ENCODE measurements around the gene SETDB1.

SETDB1 gene

DNA sequence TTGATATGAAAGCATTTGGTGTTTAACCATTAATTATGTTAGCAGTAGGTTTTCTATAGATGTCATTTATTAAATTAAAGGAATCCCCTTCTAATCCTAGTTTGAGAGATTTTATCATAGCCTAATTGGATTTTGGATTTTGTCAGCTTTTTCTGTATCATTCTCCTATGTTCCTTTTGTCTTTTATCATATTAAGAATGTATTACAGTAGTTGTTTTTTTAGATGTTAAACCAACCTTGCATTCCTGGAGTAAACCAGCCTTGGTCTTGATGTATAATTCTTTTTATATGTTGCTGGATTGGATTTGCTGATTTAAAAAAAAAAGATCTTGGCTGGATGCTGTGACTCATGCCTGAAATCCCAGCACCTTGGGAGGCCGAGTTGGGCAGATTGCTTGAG lies 5.6 kb downstream of the SETDB1 start:
- DNase-seq (ENCODE audit: low spot score): no peak

GRCh38 chr1:150944856-150945255 lies 18.7 kb downstream of the SETDB1 start:
- no peak for DNase-seq (ENCODE audit: low spot score)

DNA sequence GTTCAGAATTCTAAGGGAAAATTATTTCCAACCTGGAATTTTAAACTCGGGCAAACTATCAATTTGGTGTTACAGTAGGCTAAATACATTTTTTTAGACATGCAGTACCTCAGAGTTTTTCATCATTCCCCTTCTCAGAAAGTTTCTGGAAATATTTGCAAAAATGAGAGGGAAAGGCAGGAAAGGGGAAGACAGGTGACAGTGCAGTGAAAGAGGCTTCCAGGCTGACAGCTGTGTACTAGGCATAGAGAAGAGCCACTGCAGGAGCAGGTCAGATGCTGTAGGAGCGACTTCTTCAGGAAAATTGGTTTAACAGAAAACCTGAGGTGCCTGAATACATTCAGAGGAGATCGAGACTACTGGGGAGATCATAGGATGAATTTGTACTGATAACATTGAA lies 28.5 kb downstream of the SETDB1 start:
- DNase-seq (ENCODE audit: low spot score): no peak

GRCh38 chr1:150955280-150955679 lies 29.1 kb downstream of the SETDB1 start:
- no peak for DNase-seq (ENCODE audit: low spot score)

GRCh38 chr1:150957666-150958065 lies 31.5 kb downstream of the SETDB1 start:
- DNase-seq (ENCODE audit: low spot score): no peak

- no peak for DNase-seq (ENCODE audit: low spot score)
Observed at GRCh38 chr1:150960646-150961045, 34.5 kb downstream of the SETDB1 start.

DNA sequence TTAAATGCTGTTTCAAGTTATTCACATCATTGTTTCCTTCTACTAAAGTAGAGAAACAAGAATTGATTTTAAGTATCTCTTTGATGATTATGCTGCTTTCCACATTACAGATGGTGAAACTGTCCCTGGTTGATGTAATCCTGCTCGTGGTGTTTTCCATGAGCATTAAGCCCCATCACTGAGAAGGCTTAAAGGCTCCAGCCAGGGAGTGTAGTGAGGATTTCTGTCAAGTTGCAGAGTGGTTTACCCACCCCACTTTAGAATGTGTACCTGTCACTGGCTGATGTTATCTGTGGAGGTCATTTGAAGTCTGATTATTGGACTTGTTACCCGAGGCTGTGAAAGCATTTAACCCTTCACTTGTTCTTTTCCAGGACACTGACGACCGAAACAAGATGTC lies 35.6 kb downstream of the SETDB1 start:
- DNase-seq (ENCODE audit: low spot score): no peak

DNA sequence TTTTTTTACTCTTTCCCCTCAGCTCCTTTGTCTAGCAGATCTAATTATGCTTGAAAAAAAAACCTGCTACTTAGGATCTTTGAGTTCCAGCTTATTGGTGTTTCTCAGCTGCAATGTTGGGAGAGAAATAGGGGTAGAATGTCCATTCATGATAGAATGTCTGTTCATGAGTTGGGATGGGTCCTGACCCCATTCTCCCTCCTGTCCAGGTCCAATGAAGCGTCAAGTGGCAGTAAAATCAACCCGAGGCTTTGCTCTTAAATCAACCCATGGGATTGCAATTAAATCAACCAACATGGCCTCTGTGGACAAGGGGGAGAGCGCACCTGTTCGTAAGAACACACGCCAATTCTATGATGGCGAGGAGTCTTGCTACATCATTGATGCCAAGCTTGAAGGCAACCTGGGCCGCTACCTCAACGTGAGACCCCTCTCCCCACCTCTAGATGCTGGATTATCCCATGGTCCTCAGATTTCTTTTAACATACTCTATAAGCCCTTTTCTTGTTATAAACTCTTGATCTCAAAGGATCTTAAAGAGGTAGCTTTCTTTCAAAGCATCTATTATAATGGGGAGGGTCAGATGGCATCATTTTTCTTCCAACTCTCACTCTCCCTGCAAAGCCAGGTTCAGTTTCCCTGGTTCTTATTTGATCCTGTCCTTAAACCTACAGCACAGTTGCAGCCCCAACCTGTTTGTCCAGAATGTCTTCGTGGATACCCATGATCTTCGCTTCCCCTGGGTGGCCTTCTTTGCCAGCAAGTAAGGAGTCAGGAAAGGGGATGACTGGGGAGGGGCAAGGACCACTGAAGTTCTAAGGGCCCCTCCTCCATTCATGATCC lies 37.4 kb downstream of the SETDB1 start:
- no peak for DNase-seq (ENCODE audit: low spot score)

DNA sequence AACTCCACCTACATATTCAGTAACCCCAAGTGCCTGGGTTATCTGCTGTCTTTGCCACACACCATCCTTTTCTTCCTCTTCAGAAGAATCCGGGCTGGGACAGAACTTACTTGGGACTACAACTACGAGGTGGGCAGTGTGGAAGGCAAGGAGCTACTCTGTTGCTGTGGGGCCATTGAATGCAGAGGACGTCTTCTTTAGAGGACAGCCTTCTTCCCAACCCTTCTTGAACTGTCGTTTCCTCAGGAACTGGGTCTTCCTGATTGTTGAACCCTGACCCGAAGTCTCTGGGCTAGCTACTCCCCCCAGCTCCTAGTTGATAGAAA lies 38.0 kb downstream of the SETDB1 start:
- DNase-seq (ENCODE audit: low spot score): no peak

DNA sequence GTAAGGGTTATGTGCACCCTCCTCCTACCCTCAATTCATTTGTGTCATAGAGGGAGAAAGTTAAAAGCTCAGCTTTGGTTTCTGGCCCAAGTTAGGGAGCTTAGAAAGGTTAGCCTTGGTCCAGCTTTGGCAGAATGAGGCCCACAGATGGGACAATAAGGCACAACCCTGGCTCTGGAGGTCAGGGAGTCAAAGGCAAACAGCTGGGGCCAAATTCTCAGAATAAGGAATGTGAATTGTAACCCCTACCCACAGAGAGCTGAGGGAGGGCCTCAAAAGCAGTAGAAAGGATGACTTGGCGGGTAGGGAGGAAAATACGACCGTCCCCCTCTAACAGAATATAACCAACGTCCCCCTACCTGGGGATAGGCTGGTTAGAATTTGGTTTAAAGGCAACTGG lies 39.4 kb downstream of the SETDB1 start:
- DNase-seq (ENCODE audit: low spot score): no peak

GRCh38 chr1:150966011-150966410 lies 39.8 kb downstream of the SETDB1 start:
- no peak for DNase-seq (ENCODE audit: low spot score)

DNA sequence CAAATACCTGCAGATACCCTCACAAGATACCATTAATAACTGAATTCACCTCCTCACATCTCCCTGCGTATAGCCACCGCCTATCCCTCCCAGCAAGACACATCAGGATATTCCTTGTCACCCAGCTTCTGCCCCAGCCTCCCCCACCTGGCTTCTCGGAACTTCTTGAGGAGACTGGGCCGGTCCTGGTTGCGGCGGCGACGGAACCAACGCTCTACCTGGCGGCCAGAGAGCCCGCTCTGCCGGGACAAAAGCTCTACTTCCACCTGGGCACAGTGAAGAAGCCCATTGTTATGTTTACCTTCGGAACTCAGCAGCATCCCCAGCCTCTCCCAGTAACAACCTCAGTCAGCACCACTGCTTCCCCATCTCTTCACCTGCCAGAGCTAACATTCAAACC lies 41.8 kb downstream of the SETDB1 start:
- no peak for DNase-seq (ENCODE audit: low spot score)

DNA sequence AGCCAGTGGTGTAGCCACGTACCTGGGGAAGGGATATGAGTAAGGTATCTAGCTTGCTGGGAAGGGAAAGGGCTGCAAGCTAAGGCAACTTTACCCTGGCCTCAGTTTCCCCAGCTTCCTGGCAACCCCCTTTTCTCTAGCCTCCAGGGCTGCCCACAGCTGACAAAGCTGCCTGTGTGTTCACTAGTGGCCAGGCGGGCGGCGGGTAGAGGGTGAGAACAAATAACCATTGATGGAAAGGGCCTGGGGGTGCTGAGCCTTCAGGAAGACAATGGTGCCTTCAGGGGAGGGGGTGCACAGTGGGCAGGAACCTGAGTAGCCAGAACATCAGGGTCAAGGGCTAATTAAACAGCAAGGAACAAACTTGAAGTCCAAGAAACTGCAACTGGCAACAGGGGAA lies 42.3 kb downstream of the SETDB1 start:
- DNase-seq (ENCODE audit: low spot score): no peak

- no peak for DNase-seq (ENCODE audit: low spot score)
Observed at GRCh38 chr1:150969626-150970025, 43.5 kb downstream of the SETDB1 start.

GRCh38 chr1:150970808-150971582 lies 44.8 kb downstream of the SETDB1 start:
- peak; percentile 74 for DNase-seq (ENCODE audit: low spot score)

GRCh38 chr1:150971583-150972416 lies 45.6 kb downstream of the SETDB1 start:
- peak; percentile 34 for DNase-seq (ENCODE audit: low spot score)

GRCh38 chr1:150972417-150972940 lies 46.3 kb downstream of the SETDB1 start:
- no peak for DNase-seq (ENCODE audit: low spot score)

- peak; percentile 51 for DNase-seq (ENCODE audit: low spot score)
Observed at GRCh38 chr1:150973258-150973835, 47.2 kb downstream of the SETDB1 start.

- DNase-seq (ENCODE audit: low spot score): peak; percentile 56
Observed at GRCh38 chr1:150973836-150974579, 47.8 kb downstream of the SETDB1 start.

DNA sequence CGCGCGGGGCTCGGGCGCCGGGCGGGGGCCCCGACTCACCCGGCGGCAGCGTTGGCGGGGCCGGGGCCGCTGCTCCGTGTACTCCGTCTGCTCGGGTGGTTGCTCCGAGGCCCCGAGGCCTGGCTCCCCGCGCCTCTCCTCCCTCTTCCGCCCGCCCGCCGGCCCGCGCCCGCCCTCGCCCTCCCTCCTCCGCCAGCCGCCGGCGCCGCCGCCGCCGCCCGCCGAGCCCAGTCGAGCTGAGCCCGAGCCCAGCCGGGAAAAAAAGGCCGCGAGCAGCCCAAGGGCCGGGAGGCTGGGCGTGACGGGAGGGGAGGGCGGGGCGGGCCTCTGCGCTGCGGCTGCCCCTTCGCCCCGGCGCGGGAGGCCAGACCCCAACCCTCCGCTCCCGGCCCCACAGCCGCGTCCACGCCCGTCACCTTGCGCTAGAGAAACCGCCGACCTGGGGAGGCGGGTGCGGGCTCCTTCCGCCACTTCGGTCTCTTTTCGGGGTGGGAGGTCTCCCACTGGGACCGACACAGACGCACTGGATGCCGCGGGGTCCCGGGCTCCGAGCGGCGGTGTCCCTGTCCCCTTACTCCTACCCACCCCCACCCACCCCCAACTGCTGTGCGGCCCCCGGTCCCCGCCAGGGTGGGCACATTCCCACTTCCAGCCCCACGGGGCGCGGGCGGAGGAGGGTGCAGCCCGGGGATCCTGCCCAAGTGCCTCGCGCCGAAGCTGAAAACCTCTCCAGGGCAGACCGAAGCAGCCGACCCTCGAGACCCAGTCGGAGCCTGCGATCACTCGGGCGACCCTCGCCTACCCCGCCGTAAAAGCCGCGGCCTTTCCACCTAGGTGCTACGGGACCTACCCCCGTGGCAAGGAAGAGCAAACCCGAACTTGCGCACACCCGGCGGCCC lies 48.7 kb downstream of the SETDB1 start, which contains the start of gene CERS2:
CERS2 (minus strand) TSS at position 256 of the 899 bp plus-strand sequence. CDS start 5,745 bp downstream, outside the sequence.
- DNase-seq (ENCODE audit: low spot score): peak; percentile 93
